Testis (tissue), 3 donors: Measurements from ENCODE around the gene DPRX. TPM values are rescaled to one million over a fixed set of nuclear protein-coding genes. Genes with fewer than 3 reads are reported as not detected.

Source experiments
- DNase-seq: peaks from one replicate; pipeline ENCODE4 v3.0.0-alpha.2; 2019
- H3K27ac ChIP-seq, 2 donors: fragments of 200-600 bp; sonication (generic); one replicate each; pipeline ENCODE4 v1.5.1; 2019
- H3K27me3 ChIP-seq: fragments of 200-600 bp; sonication (generic); one replicate; pipeline ENCODE4 v1.5.1; 2019
- H3K36me3 ChIP-seq: fragments of 200-600 bp; sonication (generic); one replicate; pipeline ENCODE4 v1.5.1; 2017; ENCODE audit warnings: low read depth; ENCODE audit errors: missing control alignments
- H3K4me1 ChIP-seq: fragments of 200-600 bp; sonication (generic); one replicate; pipeline ENCODE4 v1.5.1; 2019
- H3K4me3 ChIP-seq, 2 donors: fragments of 200-600 bp; sonication (generic); one replicate each; pipeline ENCODE4 v1.5.1; 2017 to 2019
- H3K9me3 ChIP-seq: fragments of 200-600 bp; sonication (generic); one replicate; pipeline ENCODE4 v1.5.1; 2017
- POLR2A ChIP-seq: fragments of 450-650 bp; IDR thresholded peaks from one replicate; pipeline ENCODE4 v1.6.1; 2017; ENCODE audit warnings: antibody characterized with exemption, mild to moderate bottlenecking, moderate library complexity
- WGBS, 2 donors: methylation state at CpG; one replicate each; pipeline ENCODE4 v1.1.5; 2018; 5-methylcytosine and 5-hydroxymethylcytosine counted together
- intact Hi-C: fragments of 100-400 bp; cut with DNase I; formaldehyde crosslinking; loops from one replicate; pipeline ENCODE4 v1.15.1; 2023; ENCODE audit warnings: low total_unique reads
- polyA plus RNA-seq: library from polyadenylated mRNA; stranded (reverse); fragments of 350-450 nt; fragmentation: Illumina TruSeq; extraction: RNeasy Lipid Tissue Mini Kit (QIAGEN cat#74804); gene quantifications from one replicate; pipeline ENCODE4 v1.2.3, GENCODE V29; 2014; ENCODE audit warnings: low read depth, low replicate concordance; ENCODE audit not compliant: insufficient read depth
- total RNA-seq, 2 donors: library from RNA; depleted of rRNA; stranded (reverse); fragments of >200 nt; gene quantifications; one replicate each; pipeline ENCODE4 v1.2.3, GENCODE V29; 2016
- TF ChIP-seq, protein P1 (sequence below), 3 experiments: fragments of 450-650 bp in 2 of 3; fragments of 200-600 bp in 1 of 3; sonication (generic) in 1 of 3; IDR thresholded peaks; one replicate each; pipeline ENCODE4 v1.5.1; 2016 to 2019; ENCODE audit warnings: antibody characterized with exemption in 3 of 3, mild to moderate bottlenecking in 2 of 3, moderate library complexity in 1 of 3

Gene DPRX
- total and polyA plus RNA-seq, 3 donors from 2014 or later, result not detected

DNA sequence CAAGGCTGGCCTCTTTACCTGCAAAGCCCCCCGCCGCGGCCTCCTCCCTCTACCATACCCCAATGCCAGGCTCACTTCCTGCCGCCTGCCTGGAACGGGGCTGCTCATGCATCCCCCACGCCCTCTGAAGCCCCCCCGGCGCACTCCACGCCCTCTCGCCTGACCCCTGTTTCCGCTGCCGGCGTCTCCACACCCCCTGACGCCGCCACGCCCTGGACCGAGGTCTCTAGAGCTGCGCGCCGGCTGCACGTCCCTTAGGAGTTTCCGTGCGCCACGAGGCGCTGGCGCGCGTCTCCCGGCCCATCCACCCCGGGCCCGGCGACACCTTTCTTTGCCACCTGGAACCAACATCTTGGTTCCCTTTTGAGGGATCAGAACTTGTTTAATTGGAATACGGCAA is 16.0 kb downstream of the DPRX start:
- 78 to 90% methylated on average over 33 of the region's 33 CpGs for WGBS, 2 donors
- no peaks in the 10 kb centered on the region for H3K27me3 ChIP-seq

DNA sequence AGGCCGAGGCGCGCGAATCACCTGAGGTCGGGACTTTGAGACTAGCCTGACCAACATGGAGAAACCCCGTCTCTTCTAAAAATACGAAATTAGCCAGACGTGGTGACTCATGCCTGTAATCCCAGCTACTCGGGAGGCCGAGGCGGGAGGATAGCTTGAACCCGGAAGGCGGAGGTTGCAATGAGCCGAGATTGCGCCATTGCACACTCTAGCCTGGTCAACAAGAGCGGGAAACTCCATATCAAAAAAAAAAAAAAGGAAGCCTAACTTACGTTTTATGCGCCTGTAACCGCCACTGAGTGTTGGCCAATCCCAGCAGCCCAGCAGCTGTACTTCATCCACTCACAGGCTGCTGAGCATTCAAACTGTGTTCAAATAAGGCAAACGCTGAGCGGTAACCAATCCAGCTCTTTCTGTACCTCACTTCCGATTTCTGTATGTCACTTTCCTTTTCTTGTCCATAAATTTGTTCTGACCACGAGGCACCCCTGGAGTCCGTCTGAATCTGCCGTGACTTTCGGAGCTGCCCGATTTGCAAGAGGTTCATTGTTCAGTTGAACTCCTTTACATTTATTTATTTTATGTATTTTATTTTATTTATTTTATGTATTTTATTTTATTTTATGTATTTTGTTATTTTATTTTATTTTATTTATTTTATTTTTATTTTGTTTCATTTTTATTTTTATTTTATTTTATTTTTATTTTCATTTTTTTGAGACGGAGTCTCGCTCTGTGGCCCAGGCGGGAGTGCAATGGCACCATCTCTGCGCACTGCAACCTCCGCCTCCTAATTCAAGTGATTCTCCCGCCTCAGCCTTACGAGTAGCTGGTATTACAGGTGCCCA is 18.2 kb downstream of the DPRX start:
- H3K27ac ChIP-seq, result no peak overlapping the region
- TF ChIP-seq, protein P1, sequence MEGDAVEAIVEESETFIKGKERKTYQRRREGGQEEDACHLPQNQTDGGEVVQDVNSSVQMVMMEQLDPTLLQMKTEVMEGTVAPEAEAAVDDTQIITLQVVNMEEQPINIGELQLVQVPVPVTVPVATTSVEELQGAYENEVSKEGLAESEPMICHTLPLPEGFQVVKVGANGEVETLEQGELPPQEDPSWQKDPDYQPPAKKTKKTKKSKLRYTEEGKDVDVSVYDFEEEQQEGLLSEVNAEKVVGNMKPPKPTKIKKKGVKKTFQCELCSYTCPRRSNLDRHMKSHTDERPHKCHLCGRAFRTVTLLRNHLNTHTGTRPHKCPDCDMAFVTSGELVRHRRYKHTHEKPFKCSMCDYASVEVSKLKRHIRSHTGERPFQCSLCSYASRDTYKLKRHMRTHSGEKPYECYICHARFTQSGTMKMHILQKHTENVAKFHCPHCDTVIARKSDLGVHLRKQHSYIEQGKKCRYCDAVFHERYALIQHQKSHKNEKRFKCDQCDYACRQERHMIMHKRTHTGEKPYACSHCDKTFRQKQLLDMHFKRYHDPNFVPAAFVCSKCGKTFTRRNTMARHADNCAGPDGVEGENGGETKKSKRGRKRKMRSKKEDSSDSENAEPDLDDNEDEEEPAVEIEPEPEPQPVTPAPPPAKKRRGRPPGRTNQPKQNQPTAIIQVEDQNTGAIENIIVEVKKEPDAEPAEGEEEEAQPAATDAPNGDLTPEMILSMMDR (IDR thresholded peaks at IDR 0.05), result no peak
- TF ChIP-seq POLR2A, result no peak
- H3K4me1 ChIP-seq, result no peaks in the 10 kb centered on the region
- no peaks in the 10 kb centered on the region for H3K27me3 ChIP-seq
- no peak for DNase-seq
- intact Hi-C loops, result no loop called here
- H3K36me3 ChIP-seq, result no peaks in the 10 kb centered on the region
- peak overlapping the region; percentile 10 to 12 for H3K4me3 ChIP-seq
- no peaks in the 10 kb centered on the region for H3K9me3 ChIP-seq
- 66 to 78% methylated on average over 34 of the region's 34 CpGs for WGBS, 2 donors

More for the DNA sequence above, 16.0 kb downstream of the DPRX start:
- DNase-seq, result no peak
- Histone ChIP-seq H3K9me3 (no peaks in the 10 kb centered on the region), H3K4me3 (peak overlapping the region; percentile 18 to 44), H3K27ac (no peak overlapping the region), H3K36me3 (no peaks in the 10 kb centered on the region), H3K4me1 (no peaks in the 10 kb centered on the region)
- TF ChIP-seq, protein P1 (IDR thresholded peaks at IDR 0.05), result no peak
- no peak for TF ChIP-seq POLR2A
- intact Hi-C loops, result no loop called here

DNA sequence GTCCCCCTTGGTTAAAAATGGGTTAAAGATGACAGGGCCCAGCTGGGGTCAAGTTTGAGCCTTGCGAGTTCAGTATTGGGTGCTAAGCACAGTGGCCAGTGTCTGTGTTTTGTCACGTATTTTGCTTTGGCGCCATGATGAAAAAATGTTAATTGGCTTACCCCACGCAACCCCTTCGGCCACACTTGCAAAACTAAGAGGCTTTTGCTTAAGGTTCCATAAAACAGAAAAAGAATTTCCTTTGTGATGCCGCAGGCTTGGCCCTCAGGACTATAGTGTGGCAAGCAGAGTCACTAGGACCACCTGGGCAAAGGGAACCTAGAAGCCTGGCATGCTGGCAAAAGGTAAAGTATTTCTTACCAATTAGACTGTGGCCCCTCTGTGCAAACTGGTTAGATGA is 20.7 kb downstream of the DPRX start:
- intact Hi-C loops, result no loop called here
- H3K4me1 ChIP-seq, result no peaks in the 10 kb centered on the region
- H3K27me3 ChIP-seq, result no peaks in the 10 kb centered on the region
- H3K27ac ChIP-seq, result no peak overlapping the region
- H3K9me3 ChIP-seq, result no peaks in the 10 kb centered on the region
- H3K4me3 ChIP-seq, result no peak overlapping the region
- H3K36me3 ChIP-seq, result no peaks in the 10 kb centered on the region
- WGBS, 2 donors, result 91 to 94% methylated on average over 6 of the region's 6 CpGs
- TF ChIP-seq POLR2A, result no peak
- no peak for DNase-seq

DNA sequence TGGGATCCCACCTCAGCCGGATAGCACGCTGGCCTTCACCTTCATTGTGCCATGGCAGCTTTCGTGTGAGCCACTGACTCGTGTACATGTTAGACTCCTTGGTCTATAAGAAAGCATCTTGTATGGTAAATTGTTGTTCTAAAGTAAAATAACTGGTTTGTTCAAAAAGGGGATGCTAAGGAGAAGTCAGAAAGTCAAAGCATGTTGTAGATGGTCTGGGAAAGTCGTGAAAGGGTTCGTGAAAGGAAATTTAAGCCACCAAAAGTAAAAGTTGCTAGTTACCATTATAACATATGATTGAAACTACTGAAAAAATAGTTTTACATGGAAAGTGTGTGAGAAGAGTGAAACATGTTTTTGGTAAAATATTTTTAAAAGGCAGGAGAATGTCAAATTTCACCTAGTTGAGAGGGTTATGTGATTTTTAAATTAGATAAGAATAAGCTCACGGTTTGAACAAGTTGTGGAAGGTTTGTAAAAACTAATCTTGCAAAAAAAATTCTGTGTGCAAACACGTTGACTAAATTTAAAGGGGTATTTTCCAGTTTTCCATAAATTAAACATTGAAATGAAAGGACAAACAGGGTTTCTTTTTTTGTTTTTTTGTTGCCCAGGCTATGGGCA is 23.4 kb downstream of the DPRX start:
- DNase-seq, result no peak
- Histone ChIP-seq H3K4me3 (no peak overlapping the region), H3K27me3 (no peaks in the 10 kb centered on the region), H3K27ac (no peak overlapping the region), H3K9me3 (no peaks in the 10 kb centered on the region), H3K36me3 (no peaks in the 10 kb centered on the region), H3K4me1 (no peaks in the 10 kb centered on the region)
- WGBS, 2 donors, result 88 to 91% methylated on average over 8 of the region's 8 CpGs
- no peak for TF ChIP-seq POLR2A
- TF ChIP-seq, protein P1 (IDR thresholded peaks at IDR 0.05), result no peak
- intact Hi-C loops, result no loop called here

DNA sequence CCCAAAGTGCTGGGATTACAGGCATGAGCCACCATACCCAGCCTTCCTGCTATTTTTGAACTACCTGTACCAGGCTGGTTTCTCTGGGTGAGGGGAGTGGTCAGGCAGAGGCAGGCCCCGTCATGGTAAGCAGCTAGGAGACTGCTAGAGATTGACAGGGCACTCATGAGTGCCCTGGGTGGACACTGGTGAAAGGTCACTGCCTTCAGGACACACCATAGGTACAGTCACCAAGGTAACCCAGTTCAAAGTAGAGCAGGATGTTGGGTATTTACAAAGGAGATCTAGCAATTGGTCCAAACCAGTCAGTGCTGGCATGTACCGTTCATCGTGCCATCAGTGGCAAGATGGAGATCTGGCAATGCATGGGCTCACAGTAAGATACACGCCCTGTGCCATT is 25.5 kb downstream of the DPRX start:
- intact Hi-C loops, result no loop called here
- no peaks in the 10 kb centered on the region for H3K27me3 ChIP-seq
- WGBS, 2 donors, result 83 to 90% methylated on average over 4 of the region's 4 CpGs
- no peak overlapping the region for H3K4me3 ChIP-seq
- no peak overlapping the region for H3K27ac ChIP-seq
- DNase-seq, result no peak
- H3K9me3 ChIP-seq, result no peaks in the 10 kb centered on the region
- H3K4me1 ChIP-seq, result no peaks in the 10 kb centered on the region
- H3K36me3 ChIP-seq, result no peaks in the 10 kb centered on the region
- TF ChIP-seq, protein P1 (IDR thresholded peaks at IDR 0.05), result no peak
- no peak for TF ChIP-seq POLR2A
